Dermis blood vessel endothelial cell (primary cell): ENCODE measurements around the gene PLXDC1. TPM values are rescaled to one million over a fixed set of nuclear protein-coding genes. Genes with fewer than 3 reads are reported as not detected.
A peak's percentile ranks its signal among the peaks of the same experiment; 100 is the strongest.

Source experiments
- DNase-seq: peaks from one replicate; pipeline ENCODE4 v3.0.0; 2010
- total RNA-seq: library from RNA; depleted of rRNA; stranded (reverse); fragments of >200 nt; gene quantifications from 2 replicates; pipeline ENCODE4 v1.2.3, GENCODE V29; 2014

The PLXDC1 gene
- not detected in 2 replicates for total RNA-seq

DNA sequence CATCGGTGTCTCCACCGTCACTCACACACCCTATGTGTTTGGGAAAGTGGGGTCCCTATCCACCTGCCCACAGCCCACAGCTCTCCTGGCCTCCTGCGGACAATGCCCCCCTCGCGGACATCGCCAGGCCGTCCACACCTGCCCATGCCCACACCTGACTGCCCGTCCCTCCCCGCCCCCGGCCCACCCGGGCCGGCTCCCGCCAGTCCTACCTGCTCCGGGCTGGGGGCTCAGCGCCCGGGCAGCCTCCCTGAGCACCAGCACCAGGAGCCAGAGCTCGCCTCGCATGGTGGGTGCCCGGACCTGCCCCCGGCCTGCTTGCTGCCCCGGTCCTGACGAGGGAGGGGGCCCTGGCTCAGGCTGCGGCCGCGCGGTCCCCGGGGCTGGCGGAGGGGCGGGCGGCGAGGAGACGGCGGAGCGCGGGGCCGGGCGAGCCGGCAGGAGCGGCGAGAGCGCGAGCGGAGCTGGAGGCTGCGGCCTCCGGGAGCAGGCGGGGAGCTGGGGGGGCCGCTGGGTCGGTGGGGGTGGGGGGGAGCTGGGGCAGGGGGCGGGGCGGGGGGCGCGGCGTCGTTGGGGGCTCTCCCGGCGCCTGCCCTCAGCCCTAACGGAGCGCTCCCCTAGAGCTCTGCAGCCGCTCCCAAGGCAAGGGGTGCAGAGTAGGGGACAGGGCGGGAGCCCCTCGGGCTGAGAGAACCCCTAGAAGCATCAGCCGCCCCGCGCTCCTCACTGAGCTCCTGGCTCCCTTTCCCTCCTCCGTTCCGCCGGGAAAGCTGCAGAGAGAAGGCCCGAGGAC lies at the start of gene PLXDC1:
Gene PLXDC1 (minus strand): TSS at position 488 of the 793 bp plus-strand sequence. CDS start 200 bp downstream, at position 288.
- no peak for DNase-seq

DNA sequence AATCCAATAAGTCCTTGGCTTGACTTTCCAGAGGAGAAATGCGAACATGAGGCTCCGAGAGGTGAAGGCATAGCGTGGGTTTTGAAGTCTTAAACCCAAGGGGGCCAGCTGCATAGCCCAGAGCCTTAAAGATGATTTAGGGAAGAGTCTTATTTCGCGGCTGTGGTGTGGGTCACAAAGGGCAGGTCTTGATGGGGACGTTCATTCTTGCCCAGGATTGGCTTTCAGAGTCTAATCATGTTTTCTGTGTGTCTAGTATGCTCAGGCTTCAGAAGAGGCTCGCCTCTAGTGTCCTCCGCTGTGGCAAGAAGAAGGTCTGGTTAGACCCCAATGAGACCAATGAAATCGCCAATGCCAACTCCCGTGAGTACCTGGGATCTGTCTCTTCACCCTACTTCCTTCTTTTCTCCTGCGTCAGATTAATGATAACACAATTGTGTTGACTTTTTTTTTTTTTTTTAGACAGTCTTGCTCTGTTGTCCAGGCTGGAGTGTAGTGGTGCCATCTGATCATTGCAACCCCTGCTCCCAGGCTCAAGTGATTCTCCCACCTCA lies 49.6 kb upstream of the PLXDC1 start:
- DNase-seq, result no peak

DNA sequence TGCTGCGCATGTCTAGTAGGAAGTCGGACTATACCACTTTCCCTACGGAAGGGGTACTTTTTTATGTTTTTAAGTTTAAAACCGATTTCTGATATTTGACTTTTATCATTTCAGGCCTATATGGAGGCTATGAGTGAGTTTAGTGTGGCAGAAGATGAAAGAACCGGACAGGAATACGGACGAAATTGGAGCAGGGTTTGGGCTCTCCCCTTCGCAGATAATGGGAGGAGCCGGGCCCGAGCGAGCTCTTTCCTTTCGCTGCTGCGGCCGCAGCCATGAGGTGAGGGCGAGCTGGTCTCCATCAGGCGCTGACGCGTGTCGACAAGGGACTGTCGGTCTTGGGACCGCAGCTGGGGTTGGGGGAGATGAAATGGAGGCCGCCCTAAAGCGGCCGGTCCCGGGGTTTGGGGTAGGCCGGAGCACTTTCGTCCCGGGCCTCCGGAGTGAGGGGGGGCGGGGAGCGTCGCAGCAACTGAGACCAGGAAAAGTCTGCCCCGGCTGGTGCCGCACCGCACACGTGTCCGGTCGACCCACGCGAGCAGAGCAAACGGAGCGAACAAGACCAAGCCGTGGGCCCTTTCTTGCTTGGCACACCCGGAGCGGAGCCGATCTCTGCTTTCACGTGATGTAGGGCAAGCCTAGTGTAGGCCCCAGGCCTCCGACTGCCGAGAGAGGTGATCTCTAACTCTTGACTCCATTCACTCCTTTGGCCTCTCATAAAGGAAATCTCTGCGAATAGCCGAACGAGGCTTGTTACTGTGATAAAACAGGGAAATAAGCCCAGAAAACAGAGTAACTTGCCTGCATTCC lies 48.8 kb upstream of the PLXDC1 start, which contains the start of gene RPL19:
Gene RPL19 (plus strand): TSS at position 214 of the 810 bp plus-strand sequence. CDS start 62 bp downstream, at position 276.
- DNase-seq, result no peak

DNA sequence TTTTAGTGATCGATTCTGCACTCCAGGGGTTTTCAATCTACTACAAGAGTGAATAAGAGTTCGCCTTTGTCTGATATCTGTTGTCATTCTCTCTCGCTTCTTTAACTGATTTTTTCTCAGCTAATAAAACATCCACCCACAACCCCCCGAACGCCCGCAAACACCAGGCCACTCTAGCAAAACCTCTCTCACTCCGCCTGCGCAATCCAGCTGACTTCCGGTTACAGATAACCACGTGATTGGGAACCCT lies 48.3 kb upstream of the PLXDC1 start:
- DNase-seq, result peak; percentile 96

DNA sequence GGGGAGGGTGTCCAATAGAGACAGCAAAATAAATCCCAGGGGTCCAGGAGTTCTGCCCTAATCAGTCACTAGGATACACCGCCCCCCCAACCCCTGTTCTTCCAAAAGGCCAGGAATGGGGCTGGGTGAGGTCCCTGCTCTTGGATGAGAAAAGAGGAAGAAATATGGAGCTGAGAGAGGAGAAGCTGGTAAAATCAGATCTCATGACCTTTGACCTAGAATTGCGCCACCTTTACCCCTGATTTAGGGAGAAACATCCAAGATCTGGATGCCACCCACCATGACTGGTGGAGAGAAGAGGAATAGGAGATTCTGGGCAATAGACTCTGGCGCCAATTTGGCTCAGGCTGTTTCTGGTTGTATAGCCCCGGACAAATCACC lies 46.7 kb upstream of the PLXDC1 start:
- DNase-seq, result no peak

DNA sequence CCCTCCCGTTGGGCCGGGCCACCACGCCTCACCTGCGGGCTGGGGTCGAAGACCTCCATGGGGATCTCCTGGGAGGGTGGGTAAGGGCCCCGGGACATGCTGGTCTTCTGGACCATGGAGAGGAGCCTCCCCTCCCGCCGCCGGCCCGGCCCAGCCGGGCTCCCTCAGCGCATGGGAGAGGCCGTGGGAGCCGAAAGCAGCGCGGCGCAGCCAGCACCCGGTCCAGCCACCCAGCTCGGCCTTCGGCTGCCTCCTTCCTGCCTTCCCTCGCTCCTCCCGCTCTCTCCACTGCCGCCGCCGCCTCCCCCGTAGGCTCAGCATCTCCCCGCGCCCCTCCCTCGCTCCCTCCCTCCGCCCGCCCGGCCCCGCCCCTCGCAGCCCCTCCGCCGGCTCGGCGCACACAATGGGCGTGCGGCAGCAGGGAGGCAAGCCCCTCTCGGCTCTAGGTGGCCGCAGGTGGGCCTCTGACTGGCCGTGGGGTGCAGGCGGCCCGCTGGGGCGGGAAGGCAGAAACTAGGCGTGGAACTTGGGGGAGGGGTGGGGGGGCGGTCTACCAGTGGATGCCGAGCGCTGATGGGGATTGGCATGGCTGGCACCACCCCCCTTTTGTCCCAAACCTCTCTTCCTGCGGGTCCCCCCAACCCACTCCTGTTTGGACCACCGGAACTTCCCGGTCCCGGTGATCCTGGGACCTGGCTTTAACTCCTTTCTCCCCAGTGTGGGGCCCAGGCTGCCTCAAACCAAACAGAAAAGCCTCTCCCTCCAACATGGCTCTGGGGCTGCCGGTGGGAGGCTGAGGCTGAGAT lies 46.1 kb upstream of the PLXDC1 start, which contains the start of gene CACNB1:
Gene CACNB1 (minus strand): TSS at position 290 of the 806 bp plus-strand sequence. CDS start 174 bp downstream, at position 116.
- peak; percentile 54 for DNase-seq

DNA sequence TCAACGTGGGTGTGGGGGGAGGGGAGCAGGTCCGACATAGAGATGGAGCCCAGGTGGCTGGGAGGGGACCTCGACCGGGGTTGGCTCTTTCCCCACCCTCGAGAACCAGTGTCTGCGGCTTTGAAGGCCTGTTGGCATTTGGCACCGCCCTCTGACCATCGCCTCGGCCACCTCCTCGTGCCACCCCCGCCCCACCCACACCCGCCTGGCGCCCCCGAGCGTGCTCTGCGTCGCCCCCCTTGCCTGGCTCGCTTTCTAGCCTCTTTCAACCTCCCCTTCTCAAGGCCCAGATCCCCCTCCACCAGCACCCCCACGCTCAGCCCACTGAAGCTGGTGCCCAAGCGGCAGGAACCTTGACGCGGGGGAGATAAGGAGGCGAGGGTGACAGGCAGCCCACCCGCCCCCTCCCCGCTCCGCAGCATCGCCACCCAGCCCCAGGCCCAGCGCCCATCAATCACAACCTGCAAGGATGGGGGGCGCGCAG lies 45.4 kb upstream of the PLXDC1 start:
- DNase-seq, result no peak

DNA sequence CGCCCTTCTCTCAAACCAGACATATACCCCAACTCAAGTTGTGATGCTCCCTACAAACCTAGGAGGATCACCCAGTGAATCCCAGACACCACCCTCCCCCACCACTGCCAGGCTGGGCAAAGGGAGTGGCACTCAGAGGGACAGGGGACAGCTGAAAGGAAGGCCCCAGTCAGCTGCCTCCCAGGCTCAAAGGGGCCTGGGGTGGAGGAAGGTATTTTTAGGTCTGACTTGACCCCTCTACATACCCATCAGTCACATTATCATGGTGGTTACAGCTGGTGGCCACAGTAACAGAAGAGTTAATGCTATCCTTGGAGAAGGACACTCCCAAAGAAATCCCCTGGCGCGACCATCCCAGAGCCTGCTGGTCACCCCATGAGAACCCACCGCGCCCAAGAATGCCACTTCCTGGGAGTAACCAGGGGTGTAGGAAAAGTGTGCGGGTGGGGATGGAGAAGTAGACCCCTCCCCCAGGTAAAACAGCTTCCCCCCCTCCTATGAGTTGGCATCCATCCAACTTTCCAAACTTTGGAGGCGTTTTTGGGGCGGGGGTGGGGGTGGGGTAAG lies 44.9 kb upstream of the PLXDC1 start:
- no peak for DNase-seq

DNA sequence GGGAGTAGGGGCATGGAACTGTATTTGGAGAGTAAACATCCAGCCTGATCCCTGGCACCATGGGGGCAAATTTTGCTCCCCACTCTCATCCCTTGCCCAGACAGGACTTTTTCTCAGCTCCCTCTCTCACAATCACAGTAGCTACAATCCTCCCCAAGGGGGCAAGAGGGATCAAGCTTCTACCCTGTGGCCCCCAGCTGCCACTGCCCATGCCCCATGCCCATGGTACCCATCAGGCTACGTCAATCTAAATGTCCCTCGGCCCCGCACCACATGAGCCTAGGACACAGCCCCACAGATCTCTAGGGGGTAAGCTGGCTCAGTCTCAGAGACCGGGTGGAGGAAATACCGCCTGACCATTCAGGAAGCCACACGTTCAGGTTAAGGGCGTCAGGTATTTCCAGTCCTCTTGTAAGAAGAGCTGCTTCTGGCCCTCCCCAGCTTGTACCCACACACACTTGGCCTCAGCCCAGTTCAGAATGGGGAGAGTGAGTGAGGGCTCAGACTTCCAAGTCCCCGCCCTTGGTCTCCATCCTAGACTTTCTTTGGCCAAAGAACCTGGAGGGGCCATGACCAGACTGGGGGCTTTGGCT lies 44.2 kb upstream of the PLXDC1 start:
- no peak for DNase-seq

DNA sequence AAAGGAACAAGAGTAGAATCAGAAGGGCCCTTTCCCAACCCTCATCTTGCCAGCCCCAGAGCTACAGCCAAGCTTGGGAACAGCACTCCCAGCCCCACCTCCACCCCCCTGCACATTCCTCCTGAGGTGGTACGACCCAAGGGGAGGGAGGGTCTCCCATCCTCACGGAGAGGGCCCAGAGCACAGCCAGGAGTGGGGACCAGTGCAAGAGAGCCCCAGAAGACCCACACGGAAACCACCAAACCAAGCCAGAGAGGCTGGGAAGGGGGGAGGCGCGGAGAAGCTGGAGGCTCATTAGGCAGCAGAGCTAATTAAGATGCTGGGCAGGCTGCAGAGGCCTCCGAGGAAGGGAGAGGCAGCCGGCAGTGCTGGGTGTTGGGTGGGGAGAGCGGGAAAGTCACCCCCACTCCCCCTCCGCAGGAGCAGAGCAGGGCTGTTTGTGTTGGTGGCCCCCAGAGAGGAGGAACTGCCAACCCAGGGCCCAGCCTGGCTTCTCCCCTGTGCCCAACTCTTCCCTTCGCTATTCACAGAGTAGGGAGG lies 43.6 kb upstream of the PLXDC1 start:
- no peak for DNase-seq

DNA sequence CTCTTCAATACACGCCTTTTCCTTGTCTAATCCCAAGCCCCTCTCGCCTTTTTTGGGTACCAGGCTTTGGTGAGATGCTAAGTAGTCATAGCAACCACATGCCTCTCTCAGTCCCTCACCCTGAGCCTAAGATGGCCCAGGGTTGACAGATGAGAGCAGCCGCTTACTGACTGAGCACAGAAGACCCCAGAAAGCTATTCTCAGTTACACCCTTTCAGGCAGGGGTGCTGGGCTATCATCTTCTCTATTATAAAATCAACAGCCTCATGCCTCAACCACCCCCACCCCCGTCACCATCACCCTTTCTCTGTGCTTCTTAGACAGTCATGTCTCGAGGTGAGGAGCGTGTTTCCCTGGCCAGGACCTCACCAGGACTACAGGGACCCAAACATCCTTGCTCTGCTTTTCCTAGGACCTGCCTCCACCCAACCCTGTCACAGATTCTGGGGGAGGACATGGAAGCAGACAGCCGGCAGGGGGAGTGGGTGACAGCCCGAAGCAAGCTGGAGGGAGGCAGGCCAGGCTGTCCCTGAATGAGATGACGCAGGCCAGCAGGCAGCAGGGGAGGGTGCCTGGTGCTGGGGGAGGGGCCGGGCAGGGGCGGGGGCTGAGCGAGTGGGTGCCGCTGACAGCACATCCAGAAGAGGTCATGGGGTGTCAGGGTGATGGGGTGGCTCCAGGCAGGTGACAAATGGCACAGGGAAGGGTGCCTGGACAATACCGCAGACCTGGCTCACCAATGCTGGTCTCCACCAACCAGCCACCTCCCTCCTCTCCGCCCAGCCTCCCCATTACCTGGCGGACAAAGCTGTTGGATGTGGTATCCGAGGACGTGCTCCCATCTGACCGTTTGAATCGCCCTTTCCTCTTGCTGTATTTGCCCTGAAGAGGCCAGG lies 42.9 kb upstream of the PLXDC1 start:
- peak; percentile 55 for DNase-seq

DNA sequence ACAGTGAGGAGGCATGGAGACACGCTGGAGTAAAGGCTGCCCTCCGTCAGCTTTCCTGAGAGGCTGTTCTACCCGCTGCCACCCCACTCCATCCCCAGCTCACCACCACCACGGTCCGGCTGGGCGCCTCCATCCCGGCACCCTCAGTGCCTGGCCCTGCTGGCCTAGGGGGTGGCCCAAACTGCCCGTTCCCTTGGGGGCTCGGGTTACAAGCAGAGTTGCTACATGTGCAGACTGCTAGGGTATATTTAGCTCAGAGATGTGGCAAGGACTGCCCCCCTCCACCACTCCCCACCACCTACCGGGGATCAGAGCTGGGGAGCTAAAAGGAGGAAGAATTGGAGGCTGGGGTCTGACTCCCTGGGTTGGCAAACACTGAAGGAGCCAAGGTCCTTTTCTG lies 41.9 kb upstream of the PLXDC1 start:
- DNase-seq, result no peak

DNA sequence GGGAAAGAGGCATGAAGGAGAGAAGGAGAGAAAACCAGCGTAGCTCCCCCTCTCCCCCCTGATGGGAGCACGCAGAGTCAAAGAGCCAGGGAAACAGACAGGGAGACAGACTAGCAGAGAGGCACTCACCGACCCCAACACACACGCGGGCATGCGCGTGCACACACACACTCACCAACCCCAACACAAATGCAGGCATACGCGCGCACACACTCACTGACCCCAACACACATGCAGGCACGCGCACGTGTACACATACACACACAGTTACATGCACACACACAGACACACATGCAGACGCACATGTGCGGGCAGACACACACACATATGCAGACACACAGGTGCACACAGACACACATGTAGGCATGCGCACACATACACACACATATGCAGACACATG lies 41.5 kb upstream of the PLXDC1 start:
- no peak for DNase-seq

DNA sequence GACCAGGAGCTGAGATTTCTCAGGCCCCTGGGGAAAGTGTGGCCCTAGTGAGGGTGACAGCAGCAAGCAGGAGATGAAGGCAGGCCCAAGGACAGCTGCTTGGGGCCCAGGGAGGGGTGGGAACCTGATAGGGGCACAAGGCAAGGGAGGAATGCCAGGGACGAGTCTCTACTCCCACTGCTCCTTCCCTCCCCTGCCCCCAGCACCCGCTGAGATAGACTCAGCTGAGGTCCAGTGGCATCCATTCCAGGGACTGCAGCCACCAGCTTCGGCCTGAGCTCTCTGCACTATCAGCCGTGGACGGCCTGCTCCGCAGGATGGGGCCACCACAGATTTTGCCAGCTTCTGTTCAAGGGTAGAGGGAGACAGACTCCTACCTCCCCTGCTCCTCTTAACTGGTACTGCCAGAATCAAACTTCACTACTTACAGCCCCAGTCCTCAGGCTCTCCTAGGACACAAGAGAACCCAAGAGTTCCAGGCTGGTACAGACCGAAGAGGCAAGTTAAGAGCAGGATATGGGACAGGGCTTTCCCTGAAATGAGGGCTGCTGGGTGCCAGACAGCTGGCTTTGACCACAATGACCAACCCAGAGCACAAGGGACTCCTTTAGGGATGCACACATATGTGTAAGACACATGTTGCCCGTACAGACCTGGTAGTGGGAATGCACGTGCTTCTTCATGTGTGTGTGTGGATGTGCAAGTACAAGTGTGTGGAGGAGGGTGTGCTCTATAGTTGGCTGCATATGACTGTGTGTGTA lies 40.5 kb upstream of the PLXDC1 start:
- no peak for DNase-seq

DNA sequence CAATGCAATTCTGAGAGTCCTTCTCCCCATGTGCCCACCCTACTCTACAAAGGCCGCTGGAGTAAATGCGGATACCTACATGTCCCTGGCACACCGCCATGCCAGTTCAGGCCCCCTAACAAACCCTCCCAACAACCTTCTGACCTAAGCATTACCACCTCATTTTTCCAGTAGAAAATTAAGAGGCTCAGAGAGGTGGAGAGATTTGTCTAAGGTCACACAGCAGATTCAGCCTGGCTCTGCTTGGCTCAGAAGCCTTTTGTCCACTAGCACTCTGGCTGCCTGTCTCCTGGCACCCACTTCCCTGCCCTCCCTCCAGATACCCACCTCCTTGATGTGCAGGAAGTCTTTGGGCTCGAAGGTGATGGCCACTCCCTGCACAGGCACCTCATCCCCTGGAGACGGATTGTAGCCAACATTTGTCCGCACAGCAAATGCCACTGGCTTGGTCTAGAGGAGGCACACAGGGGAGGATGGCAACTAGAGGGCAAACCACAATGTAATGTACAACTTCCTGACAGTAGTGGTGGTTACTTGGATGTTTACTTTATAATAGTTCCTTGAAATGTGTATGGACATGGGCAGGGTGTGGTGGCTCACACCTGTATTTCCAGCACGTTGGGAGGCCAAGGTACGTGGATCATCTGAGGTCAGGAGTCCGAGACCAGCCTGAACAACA lies 35.9 kb upstream of the PLXDC1 start:
- no peak for DNase-seq

DNA sequence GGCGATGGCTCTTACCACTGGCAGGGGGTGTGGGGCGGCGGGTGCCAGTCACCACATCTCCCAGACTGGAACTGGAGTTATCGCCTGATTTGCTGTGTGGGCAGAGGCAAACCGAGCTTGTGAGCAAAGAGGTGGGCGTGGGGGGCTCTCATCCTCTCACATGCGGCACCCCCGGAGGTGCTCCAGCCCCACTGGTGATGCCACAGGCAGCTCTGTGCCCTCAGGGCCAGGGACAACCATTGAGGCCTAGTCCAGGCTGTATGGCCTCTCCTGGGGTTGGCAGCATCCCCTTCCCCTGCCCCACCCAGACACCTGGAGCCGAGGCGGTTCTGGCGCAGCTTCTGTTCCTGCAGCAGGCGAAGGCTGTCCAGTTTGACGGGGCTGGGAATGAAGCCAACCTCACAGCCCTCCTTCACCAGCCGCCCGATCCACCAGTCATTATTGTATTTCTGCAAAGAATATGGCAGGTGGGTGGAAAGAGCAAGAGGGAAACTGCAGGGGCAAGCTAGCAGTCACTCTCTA lies 35.1 kb upstream of the PLXDC1 start:
- no peak for DNase-seq

DNA sequence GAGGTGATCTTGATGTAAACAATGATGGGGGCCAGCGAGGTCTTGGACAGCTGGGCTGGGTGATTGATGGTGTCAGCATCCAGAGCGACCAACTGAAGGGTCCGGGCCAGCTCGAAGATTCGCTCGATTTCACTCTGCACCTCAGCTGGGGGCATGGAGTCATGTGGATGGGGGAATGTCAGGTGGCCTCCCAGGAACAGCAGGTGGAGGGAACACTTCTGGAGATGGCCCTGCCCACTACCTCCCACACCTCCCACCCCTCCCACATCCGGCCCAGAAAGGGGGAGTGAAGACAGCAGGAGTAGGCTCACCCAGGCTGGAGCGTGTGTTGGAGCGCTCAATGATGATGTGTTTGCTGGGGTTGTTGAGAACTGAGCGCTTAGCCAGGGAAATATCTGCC lies 32.3 kb upstream of the PLXDC1 start:
- DNase-seq, result no peak

DNA sequence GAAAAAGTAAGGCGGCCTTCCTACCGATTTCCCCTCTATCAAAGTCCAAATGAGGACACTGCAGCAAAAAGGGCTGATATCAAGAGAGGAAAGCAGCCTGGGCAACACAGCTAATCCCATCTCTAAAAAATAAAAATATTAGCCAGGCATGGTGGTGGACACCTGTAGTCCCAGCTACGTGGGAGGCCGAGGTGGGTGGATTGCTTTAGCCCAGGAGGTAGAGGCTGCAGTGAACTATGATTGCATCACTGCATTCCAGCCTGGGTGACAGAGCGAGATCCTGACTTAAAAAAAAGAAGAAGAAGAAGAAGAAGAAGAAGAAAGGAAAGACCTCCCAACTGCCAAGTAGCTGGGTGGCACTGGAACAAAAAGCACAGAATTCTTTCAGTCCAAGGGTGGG lies 31.6 kb upstream of the PLXDC1 start:
- DNase-seq, result no peak

DNA sequence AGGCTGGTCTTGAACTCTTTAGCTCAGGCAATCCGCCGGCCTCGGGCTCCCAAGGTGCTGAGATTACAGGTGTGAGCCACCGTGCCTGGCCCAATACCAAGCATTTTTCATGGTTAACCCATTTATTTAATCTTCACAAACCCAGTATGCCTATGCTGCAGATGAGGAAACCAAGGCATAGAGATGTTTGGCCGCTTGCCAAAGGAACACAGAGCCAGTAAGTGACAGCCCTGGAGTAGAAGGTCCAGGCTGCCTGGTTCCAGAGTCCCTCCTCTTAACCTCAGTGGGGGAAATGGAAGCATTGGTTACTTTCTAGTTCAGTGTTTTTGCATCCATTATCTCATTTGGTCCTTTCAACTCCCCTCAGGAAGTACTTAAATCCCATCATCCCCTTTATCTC lies 29.9 kb upstream of the PLXDC1 start:
- no peak for DNase-seq
